Neural crest cell (in vitro differentiated cells): Measurements from ENCODE around the gene CNPY1. TPM values are rescaled to one million over a fixed set of nuclear protein-coding genes. Genes with fewer than 3 reads are reported as not detected.

ENCODE experiments used
- DNase-seq: peaks from one replicate; pipeline ENCODE4 v3.0.0; 2021; ENCODE audit warnings: low read depth, mixed read lengths, low spot score
- H3K27ac Mint-ChIP-seq: one replicate; pipeline ENCODE4 v1.8.0; 2021; ENCODE audit warnings: mild to moderate bottlenecking, mixed read lengths; ENCODE audit not compliant: unreplicated experiment
- H3K27me3 Mint-ChIP-seq: 2 replicates; pipeline ENCODE4 v1.8.0; 2021; ENCODE audit warnings: low read depth, mild to moderate bottlenecking, mixed read lengths
- H3K36me3 Mint-ChIP-seq: 2 replicates; pipeline ENCODE4 v1.8.0; 2021; ENCODE audit warnings: low read depth, mild to moderate bottlenecking, mixed read lengths
- H3K4me1 Mint-ChIP-seq: 2 replicates; pipeline ENCODE4 v1.8.0; 2021; ENCODE audit warnings: mixed read lengths
- H3K4me3 Mint-ChIP-seq: one replicate; pipeline ENCODE4 v1.8.0; 2021; ENCODE audit warnings: mild to moderate bottlenecking, mixed read lengths
- H3K9me3 Mint-ChIP-seq: 2 replicates; pipeline ENCODE4 v1.8.0; 2021; ENCODE audit warnings: mixed read lengths
- total RNA-seq: library from RNA; stranded (reverse); gene quantifications from 2 replicates; pipeline ENCODE4 v1.2.1, GENCODE V29; 2021
- TF ChIP-seq, protein P1 (sequence below): fragments of 200-600 bp; sonication (generic); conservative IDR thresholded peaks from 2 replicates; pipeline ENCODE4 v1.5.0; 2021; ENCODE audit warnings: antibody characterized with exemption, mild to moderate bottlenecking

CNPY1 gene
- total RNA-seq, 1 donor from 2014 or later, result 2.4 TPM

DNA sequence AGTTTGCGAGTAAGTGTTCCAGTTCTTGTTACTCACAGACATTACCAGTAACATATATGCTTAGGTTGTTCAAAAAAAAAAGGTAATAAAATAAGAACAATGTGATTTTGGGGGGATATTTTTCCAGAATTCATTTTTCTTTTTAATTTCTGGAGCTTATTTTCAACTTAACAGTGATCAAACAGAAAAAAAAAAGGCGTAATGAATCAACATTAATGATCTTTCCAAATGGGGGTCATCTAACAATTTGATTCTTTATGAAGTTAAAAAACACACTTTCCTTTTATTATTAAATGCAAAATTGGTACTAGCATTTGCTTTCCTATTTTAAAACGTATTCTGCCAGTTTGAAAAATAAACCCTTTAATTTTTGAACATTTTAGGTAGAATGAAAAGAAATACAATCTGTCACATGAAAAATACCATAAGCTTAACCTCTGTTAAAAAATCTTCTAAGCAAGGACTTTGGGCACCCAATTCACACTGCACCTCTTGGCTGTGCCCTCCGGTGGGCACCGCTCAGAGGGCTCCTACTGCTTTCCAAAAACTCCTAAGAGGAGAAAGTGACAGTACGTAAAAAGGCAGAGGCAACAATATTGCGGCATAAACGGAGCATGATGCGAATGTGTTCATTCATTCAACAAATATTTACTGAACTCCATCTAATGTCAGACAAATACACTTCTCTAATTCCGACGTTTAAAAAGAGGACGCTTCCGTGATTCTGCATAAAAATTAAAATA lies 32.6 kb downstream of the CNPY1 start:
- H3K27me3 Mint-ChIP-seq, result peaks cover 95% of the 10 kb centered on the region

GRCh38 chr7:155512246-155512887 lies 34.0 kb downstream of the CNPY1 start:
- H3K9me3 Mint-ChIP-seq, result no peaks in the 10 kb centered on the region
- H3K4me3 Mint-ChIP-seq, result peak overlapping the region; percentile 36

More for the DNA sequence above, 32.6 kb downstream of the CNPY1 start:
- Mint-ChIP-seq H3K36me3 (no peaks in the 10 kb centered on the region), H3K4me3 (no peak overlapping the region), H3K27ac (no peak overlapping the region), H3K4me1 (peaks cover 34% of the 10 kb centered on the region), H3K9me3 (no peaks in the 10 kb centered on the region)
- TF ChIP-seq, protein P1, sequence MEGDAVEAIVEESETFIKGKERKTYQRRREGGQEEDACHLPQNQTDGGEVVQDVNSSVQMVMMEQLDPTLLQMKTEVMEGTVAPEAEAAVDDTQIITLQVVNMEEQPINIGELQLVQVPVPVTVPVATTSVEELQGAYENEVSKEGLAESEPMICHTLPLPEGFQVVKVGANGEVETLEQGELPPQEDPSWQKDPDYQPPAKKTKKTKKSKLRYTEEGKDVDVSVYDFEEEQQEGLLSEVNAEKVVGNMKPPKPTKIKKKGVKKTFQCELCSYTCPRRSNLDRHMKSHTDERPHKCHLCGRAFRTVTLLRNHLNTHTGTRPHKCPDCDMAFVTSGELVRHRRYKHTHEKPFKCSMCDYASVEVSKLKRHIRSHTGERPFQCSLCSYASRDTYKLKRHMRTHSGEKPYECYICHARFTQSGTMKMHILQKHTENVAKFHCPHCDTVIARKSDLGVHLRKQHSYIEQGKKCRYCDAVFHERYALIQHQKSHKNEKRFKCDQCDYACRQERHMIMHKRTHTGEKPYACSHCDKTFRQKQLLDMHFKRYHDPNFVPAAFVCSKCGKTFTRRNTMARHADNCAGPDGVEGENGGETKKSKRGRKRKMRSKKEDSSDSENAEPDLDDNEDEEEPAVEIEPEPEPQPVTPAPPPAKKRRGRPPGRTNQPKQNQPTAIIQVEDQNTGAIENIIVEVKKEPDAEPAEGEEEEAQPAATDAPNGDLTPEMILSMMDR, result no peak
- DNase-seq, result no peak

DNA sequence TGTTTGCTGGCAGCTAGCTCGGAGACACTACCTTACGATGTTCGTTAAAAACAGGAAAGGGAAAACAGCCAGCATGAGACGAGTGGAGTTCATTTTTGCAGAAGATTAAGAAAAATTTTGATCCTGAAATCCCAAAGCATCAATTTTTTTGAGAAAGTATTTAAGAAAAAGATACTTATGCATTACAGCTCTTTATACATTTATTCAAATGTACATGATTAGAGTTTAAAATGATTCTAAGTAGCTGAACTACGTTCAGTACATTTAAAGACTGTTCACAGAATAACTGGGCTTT lies 34.7 kb downstream of the CNPY1 start:
- Mint-ChIP-seq H3K9me3 (no peaks in the 10 kb centered on the region), H3K4me3 (no peak overlapping the region), H3K27me3 (peaks cover 95% of the 10 kb centered on the region), H3K27ac (no peak overlapping the region), H3K4me1 (peaks cover 45% of the 10 kb centered on the region), H3K36me3 (no peaks in the 10 kb centered on the region)
- TF ChIP-seq, protein P1, result no peak
- DNase-seq, result no peak

More at GRCh38 chr7:155512246-155512887, 34.0 kb downstream of the CNPY1 start:
- peaks cover 95% of the 10 kb centered on the region for H3K27me3 Mint-ChIP-seq
- TF ChIP-seq, protein P1, result no peak
- no peaks in the 10 kb centered on the region for H3K36me3 Mint-ChIP-seq
- no peak for DNase-seq
- no peak overlapping the region for H3K27ac Mint-ChIP-seq
- H3K4me1 Mint-ChIP-seq, result peaks cover 40% of the 10 kb centered on the region

GRCh38 chr7:155510975-155511701 lies 35.2 kb downstream of the CNPY1 start:
- DNase-seq, result no peak
- Mint-ChIP-seq H3K4me3 (peak overlapping the region; percentile 54), H3K36me3 (no peaks in the 10 kb centered on the region), H3K27me3 (peaks cover 97% of the 10 kb centered on the region), H3K9me3 (no peaks in the 10 kb centered on the region), H3K4me1 (peaks cover 46% of the 10 kb centered on the region), H3K27ac (no peak overlapping the region)
- TF ChIP-seq, protein P1, result no peak

- Mint-ChIP-seq H3K4me3 (peak overlapping the region; percentile 89), H3K36me3 (no peaks in the 10 kb centered on the region), H3K27ac (peak overlapping the region; percentile 51), H3K4me1 (peaks cover 46% of the 10 kb centered on the region), H3K9me3 (no peaks in the 10 kb centered on the region), H3K27me3 (peaks cover 97% of the 10 kb centered on the region)
- TF ChIP-seq, protein P1, result peak; percentile 45
- DNase-seq, result peak; percentile 61
Measured at GRCh38 chr7:155509725-155510551, 36.4 kb downstream of the CNPY1 start.
